ENCODE results near the gene ZDHHC13.

Gene ZDHHC13

GRCh38 chr11:19193916-19194315, 76.9 kb downstream of the ZDHHC13 start:
- H3K4me1 ChIP-seq (ENCODE audit: control insufficient read depth in 1 of 2, insufficient read depth in 2 of 2, low read length in 2 of 2): no peaks in the 10 kb centered on the region
- H3K9me3 ChIP-seq (ENCODE audit: control insufficient read depth in 1 of 2, low read length in 2 of 2): no peaks in the 10 kb centered on the region
- H3K27ac ChIP-seq (ENCODE audit: low read length): no peak overlapping the region
- no peak overlapping the region for H3K4me3 ChIP-seq (ENCODE audit: low read depth in 1 of 2, low read length in 2 of 2)
- no peaks in the 10 kb centered on the region for H3K27me3 ChIP-seq (ENCODE audit: low read depth, low read length)
- H3K36me3 ChIP-seq (ENCODE audit: control insufficient read depth in 1 of 2, insufficient read depth in 2 of 2, low read length in 2 of 2): no peaks in the 10 kb centered on the region

GRCh38 chr11:19194620-19195308, 77.8 kb downstream of the ZDHHC13 start:
- Histone ChIP-seq H3K27ac (ENCODE audit: low read length) (no peak overlapping the region), H3K4me1 (ENCODE audit: control insufficient read depth in 1 of 2, insufficient read depth in 2 of 2, low read length in 2 of 2) (no peaks in the 10 kb centered on the region), H3K4me3 (ENCODE audit: low read depth in 1 of 2, low read length in 2 of 2) (no peak overlapping the region), H3K9me3 (ENCODE audit: control insufficient read depth in 1 of 2, low read length in 2 of 2) (no peaks in the 10 kb centered on the region), H3K36me3 (ENCODE audit: control insufficient read depth in 1 of 2, insufficient read depth in 2 of 2, low read length in 2 of 2) (no peaks in the 10 kb centered on the region), H3K27me3 (ENCODE audit: low read depth, low read length) (no peaks in the 10 kb centered on the region)

GRCh38 chr11:19196432-19196831, 79.5 kb downstream of the ZDHHC13 start:
- Histone ChIP-seq H3K9me3 (ENCODE audit: control insufficient read depth in 1 of 2, low read length in 2 of 2) (no peaks in the 10 kb centered on the region), H3K4me1 (ENCODE audit: control insufficient read depth in 1 of 2, insufficient read depth in 2 of 2, low read length in 2 of 2) (no peaks in the 10 kb centered on the region), H3K36me3 (ENCODE audit: control insufficient read depth in 1 of 2, insufficient read depth in 2 of 2, low read length in 2 of 2) (no peaks in the 10 kb centered on the region), H3K27me3 (ENCODE audit: low read depth, low read length) (no peaks in the 10 kb centered on the region), H3K27ac (ENCODE audit: low read length) (no peak overlapping the region), H3K4me3 (ENCODE audit: low read depth in 1 of 2, low read length in 2 of 2) (no peak overlapping the region)

GRCh38 chr11:19199048-19199447, 82.1 kb downstream of the ZDHHC13 start:
- no peaks in the 10 kb centered on the region for H3K36me3 ChIP-seq (ENCODE audit: control insufficient read depth in 1 of 2, insufficient read depth in 2 of 2, low read length in 2 of 2)
- no peaks in the 10 kb centered on the region for H3K27me3 ChIP-seq (ENCODE audit: low read depth, low read length)
- no peak overlapping the region for H3K4me3 ChIP-seq (ENCODE audit: low read depth in 1 of 2, low read length in 2 of 2)
- H3K27ac ChIP-seq (ENCODE audit: low read length): no peak overlapping the region
- H3K4me1 ChIP-seq (ENCODE audit: control insufficient read depth in 1 of 2, insufficient read depth in 2 of 2, low read length in 2 of 2): no peaks in the 10 kb centered on the region
- no peaks in the 10 kb centered on the region for H3K9me3 ChIP-seq (ENCODE audit: control insufficient read depth in 1 of 2, low read length in 2 of 2)

GRCh38 chr11:19199771-19200170, 82.8 kb downstream of the ZDHHC13 start:
- no peak overlapping the region for H3K27ac ChIP-seq (ENCODE audit: low read length)
- H3K4me3 ChIP-seq (ENCODE audit: low read depth in 1 of 2, low read length in 2 of 2): no peak overlapping the region

DNA sequence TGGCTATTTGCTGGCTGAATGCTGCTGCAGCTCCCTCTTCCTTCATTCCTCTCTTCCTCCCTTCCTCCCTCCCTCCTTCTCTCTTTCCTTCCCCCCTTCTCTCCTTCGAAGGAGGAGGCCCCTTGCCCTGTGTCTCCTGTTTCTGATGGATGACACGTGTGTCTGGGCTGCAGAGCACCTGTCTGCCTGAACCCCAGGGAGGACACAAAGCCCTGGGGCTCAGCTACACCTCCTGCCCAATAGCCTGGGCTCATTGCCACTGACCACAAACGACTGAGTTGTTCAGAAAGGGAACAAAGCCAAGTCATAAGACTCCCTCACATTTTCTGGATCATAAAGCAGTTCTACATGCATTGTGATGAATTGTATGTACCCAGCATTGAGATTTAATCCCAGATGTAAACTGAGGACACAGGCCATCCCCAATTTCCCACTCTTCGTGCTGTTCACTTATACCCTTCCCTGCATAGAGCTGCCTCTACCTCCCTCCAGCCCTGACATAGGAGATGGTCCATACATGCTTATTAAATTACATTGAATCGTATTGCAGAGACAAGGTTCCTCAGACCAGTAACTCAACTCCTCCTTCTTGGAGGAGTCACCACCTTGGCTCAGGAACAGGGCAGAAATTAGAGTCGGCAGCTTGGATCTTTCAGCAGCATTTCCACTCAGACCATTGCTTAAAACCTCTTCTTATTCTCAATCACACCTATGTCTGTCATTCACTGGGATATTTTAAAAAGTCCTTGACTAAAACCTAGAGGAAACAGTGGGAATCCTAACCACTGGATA, 83.6 kb downstream of the ZDHHC13 start:
- Histone ChIP-seq H3K9me3 (ENCODE audit: control insufficient read depth in 1 of 2, low read length in 2 of 2) (no peaks in the 10 kb centered on the region), H3K27ac (ENCODE audit: low read length) (no peak overlapping the region), H3K4me1 (ENCODE audit: control insufficient read depth in 1 of 2, insufficient read depth in 2 of 2, low read length in 2 of 2) (no peaks in the 10 kb centered on the region), H3K27me3 (ENCODE audit: low read depth, low read length) (no peaks in the 10 kb centered on the region), H3K4me3 (ENCODE audit: low read depth in 1 of 2, low read length in 2 of 2) (no peak overlapping the region), H3K36me3 (ENCODE audit: control insufficient read depth in 1 of 2, insufficient read depth in 2 of 2, low read length in 2 of 2) (no peaks in the 10 kb centered on the region)

More at GRCh38 chr11:19199771-19200170, 82.8 kb downstream of the ZDHHC13 start:
- Histone ChIP-seq H3K4me1 (ENCODE audit: control insufficient read depth in 1 of 2, insufficient read depth in 2 of 2, low read length in 2 of 2) (no peaks in the 10 kb centered on the region), H3K27me3 (ENCODE audit: low read depth, low read length) (no peaks in the 10 kb centered on the region), H3K36me3 (ENCODE audit: control insufficient read depth in 1 of 2, insufficient read depth in 2 of 2, low read length in 2 of 2) (no peaks in the 10 kb centered on the region), H3K9me3 (ENCODE audit: control insufficient read depth in 1 of 2, low read length in 2 of 2) (no peaks in the 10 kb centered on the region)

DNA sequence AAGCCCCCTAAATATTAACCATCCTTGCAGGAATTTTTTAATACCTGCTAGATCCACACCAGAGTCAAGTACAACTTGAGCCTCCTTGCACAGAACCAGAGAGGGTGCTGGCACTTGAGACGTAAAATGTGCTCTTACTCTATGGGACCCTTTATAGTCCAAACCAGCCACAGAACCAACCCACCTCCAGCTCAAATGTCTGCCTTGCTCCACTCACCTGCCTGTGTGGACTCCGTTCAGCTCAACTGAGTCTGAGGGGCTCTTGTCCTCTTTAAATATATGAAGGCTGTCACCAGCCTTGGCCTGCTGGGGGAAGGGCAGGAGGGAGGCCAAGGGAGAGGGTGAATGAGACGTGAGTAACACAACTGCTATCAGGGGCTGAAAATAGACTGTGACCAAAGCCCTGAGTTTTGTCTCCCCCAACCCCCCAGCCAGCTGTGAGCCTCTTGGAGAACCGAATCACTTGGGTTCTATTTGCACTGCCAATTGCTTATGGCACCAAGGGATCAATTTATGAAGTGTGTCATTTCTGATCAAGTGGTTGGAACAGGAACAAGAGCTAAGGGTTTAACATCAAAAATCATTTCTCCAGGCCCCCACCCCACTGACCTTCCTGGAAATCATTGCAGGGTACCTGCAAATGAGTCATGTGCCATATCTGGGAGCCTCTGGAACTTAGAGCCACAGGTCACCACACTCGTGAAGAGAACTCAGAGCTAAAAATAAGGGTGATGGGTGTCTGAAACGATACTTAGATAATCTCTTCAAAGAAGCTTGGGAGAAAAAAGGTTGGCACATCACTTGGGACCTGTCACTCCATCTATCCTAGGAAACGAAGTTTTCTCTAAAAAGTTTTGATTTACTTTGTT, 85.0 kb downstream of the ZDHHC13 start, which contains the start of gene CSRP3:
Gene CSRP3 (minus strand): TSS at position 247 of the 869 bp plus-strand sequence. CDS start 9,535 bp downstream, outside the sequence.
- no peak within 1 kb of the TSS for H3K27ac ChIP-seq (ENCODE audit: low read length)
- H3K27me3 ChIP-seq (ENCODE audit: low read depth, low read length): no peaks in the 10 kb centered on the region

DNA sequence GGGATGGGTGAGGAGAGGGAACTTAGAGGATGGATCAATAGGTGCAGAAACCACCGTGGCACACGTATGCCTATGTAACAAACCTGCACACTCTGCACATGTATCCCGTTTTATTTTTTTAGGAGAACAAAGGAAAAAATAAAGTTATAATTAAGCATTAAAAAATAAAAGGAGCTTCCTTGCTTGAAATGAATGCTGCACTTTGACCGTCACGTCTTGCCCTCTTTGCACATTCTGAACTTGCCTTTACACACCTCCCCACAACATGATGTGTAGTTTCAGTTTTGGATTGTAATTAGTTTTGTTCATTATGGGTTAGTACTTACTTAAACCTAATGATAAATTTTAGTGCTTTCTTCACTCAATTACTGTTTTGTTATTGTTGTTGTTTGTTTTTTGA, 87.9 kb downstream of the ZDHHC13 start:
- H3K9me3 ChIP-seq (ENCODE audit: control insufficient read depth in 1 of 2, low read length in 2 of 2): no peaks in the 10 kb centered on the region
- H3K27ac ChIP-seq (ENCODE audit: low read length): no peak overlapping the region
- H3K27me3 ChIP-seq (ENCODE audit: low read depth, low read length): no peaks in the 10 kb centered on the region
- no peak overlapping the region for H3K4me3 ChIP-seq (ENCODE audit: low read depth in 1 of 2, low read length in 2 of 2)
- no peaks in the 10 kb centered on the region for H3K4me1 ChIP-seq (ENCODE audit: control insufficient read depth in 1 of 2, insufficient read depth in 2 of 2, low read length in 2 of 2)
- H3K36me3 ChIP-seq (ENCODE audit: control insufficient read depth in 1 of 2, insufficient read depth in 2 of 2, low read length in 2 of 2): no peaks in the 10 kb centered on the region

More for the DNA sequence above, 85.0 kb downstream of the ZDHHC13 start, which contains the start of gene CSRP3:
- Histone ChIP-seq H3K36me3 (ENCODE audit: control insufficient read depth in 1 of 2, insufficient read depth in 2 of 2, low read length in 2 of 2) (no peaks in the 10 kb centered on the region), H3K9me3 (ENCODE audit: control insufficient read depth in 1 of 2, low read length in 2 of 2) (no peaks in the 10 kb centered on the region), H3K4me1 (ENCODE audit: control insufficient read depth in 1 of 2, insufficient read depth in 2 of 2, low read length in 2 of 2) (no peaks in the 10 kb centered on the region), H3K4me3 (ENCODE audit: low read depth in 1 of 2, low read length in 2 of 2) (no peak within 1 kb of the TSS)

- H3K4me3 ChIP-seq (ENCODE audit: low read depth in 1 of 2, low read length in 2 of 2): no peak overlapping the region
- H3K27ac ChIP-seq (ENCODE audit: low read length): no peak overlapping the region
- no peaks in the 10 kb centered on the region for H3K4me1 ChIP-seq (ENCODE audit: control insufficient read depth in 1 of 2, insufficient read depth in 2 of 2, low read length in 2 of 2)
- H3K36me3 ChIP-seq (ENCODE audit: control insufficient read depth in 1 of 2, insufficient read depth in 2 of 2, low read length in 2 of 2): no peaks in the 10 kb centered on the region
- H3K9me3 ChIP-seq (ENCODE audit: control insufficient read depth in 1 of 2, low read length in 2 of 2): no peaks in the 10 kb centered on the region
- no peaks in the 10 kb centered on the region for H3K27me3 ChIP-seq (ENCODE audit: low read depth, low read length)
Observed at GRCh38 chr11:19208181-19208580, 91.2 kb downstream of the ZDHHC13 start.

DNA sequence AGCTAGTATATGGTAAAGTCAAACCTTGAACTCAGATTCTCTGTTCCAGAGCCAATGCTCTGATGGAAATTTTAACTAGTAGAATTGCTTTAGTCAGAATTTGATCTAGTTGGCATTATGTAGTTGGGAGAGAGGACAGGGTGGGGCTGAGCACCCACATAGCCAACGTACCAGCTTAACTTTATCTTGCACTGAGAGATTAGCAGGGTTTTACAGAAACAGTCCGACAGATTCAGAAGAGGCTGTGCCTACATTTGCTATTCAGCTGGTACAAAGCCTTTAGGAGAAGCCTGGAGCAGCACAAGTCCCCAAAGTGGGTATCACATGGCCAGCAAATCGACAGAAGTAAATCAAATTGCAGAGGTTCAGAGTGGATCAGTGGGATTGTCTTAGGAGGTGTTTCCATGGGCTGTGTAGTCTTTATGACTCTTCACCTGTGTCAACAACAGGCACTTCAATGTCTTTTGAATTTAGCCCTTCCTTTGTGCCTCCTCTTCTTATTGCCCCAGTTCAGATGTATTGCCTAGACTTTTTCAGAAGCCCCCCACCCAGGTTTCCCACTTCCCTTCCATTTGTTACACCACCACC, 92.1 kb downstream of the ZDHHC13 start:
- no peaks in the 10 kb centered on the region for H3K27me3 ChIP-seq (ENCODE audit: low read depth, low read length)
- no peak overlapping the region for H3K27ac ChIP-seq (ENCODE audit: low read length)
- no peak overlapping the region for H3K4me3 ChIP-seq (ENCODE audit: low read depth in 1 of 2, low read length in 2 of 2)
- H3K36me3 ChIP-seq (ENCODE audit: control insufficient read depth in 1 of 2, insufficient read depth in 2 of 2, low read length in 2 of 2): no peaks in the 10 kb centered on the region
- no peaks in the 10 kb centered on the region for H3K9me3 ChIP-seq (ENCODE audit: control insufficient read depth in 1 of 2, low read length in 2 of 2)
- no peaks in the 10 kb centered on the region for H3K4me1 ChIP-seq (ENCODE audit: control insufficient read depth in 1 of 2, insufficient read depth in 2 of 2, low read length in 2 of 2)

Measured in muscle layer of duodenum (tissue), 2 donors.